HEK293 (cell line): ENCODE results near the gene PEPD.

ENCODE experiments used
- CTCF ChIA-PET: fragments of 350-600 bp; formaldehyde crosslinking; extraction: SDS; loops from one replicate; lab custom pipeline; 2021; ENCODE audit warnings: antibody characterized with exemption; lab: Yijun Ruan, JAX
- POLR2A ChIA-PET: fragments of 300-600 bp; formaldehyde crosslinking; extraction: SDS; loops from one replicate; lab custom pipeline; 2020; ENCODE audit warnings: antibody characterized with exemption, inconsistent platforms; lab: Yijun Ruan, JAX
- H3K27ac ChIP-seq: fragments of 200-500 bp; sonication (Bioruptor generic); 2 replicates; pipeline ENCODE4 v1.5.1; 2014; ENCODE audit warnings: low read depth, low read length, control low read depth, inconsistent platforms; ENCODE audit errors: extremely low read depth
- H3K36me3 ChIP-seq, 2 experiments: fragments of 200-500 bp in 1 of 2; sonication (Bioruptor generic) in 1 of 2; 1 replicate in 1 of 2; 2 replicates in 1 of 2; pipeline ENCODE4 v1.5.1; 2014 to 2017; ENCODE audit warnings: inconsistent platforms in 2 of 2, low read length in 2 of 2; ENCODE audit not compliant: control insufficient read depth in 2 of 2, insufficient read depth in 1 of 2
- H3K4me1 ChIP-seq: fragments of 200-500 bp; sonication (Bioruptor generic); 2 replicates; pipeline ENCODE4 v1.5.1; 2014; ENCODE audit warnings: mild to moderate bottlenecking, low read length, inconsistent platforms; ENCODE audit not compliant: control insufficient read depth, insufficient read depth
- H3K4me3 ChIP-seq: 2 replicates; pipeline ENCODE4 v1.5.1; 2011; ENCODE audit warnings: low read depth, mild to moderate bottlenecking, control low read depth, low read length, moderate library complexity
- H3K9me3 ChIP-seq: fragments of 200-500 bp; sonication (Bioruptor generic); 2 replicates; pipeline ENCODE4 v1.5.1; 2014; ENCODE audit warnings: low read depth, low read length, inconsistent platforms; ENCODE audit not compliant: control insufficient read depth, insufficient read depth
- BCL11B ChIP-seq: fragments of 450-650 bp; formaldehyde crosslinking; IDR thresholded peaks from 2 replicates; pipeline ENCODE4 v1.5.1; 2016; ENCODE audit warnings: low read depth, missing biosample characterization, missing genetic modification characterization
- KLF10 ChIP-seq: fragments of 450-650 bp; IDR thresholded peaks from 2 replicates; pipeline ENCODE4 v1.5.1; 2018; ENCODE audit warnings: missing biosample characterization, mild to moderate bottlenecking, missing genetic modification characterization
- MEIS1 ChIP-seq: sonication (generic); formaldehyde crosslinking; IDR thresholded peaks from 2 replicates; pipeline ENCODE4 v1.8.1; 2022; ENCODE audit warnings: missing genetic modification reagents, mild to moderate bottlenecking, borderline replicate concordance
- SCRT1 ChIP-seq: fragments of 450-650 bp; formaldehyde crosslinking; IDR thresholded peaks from 2 replicates; pipeline ENCODE4 v1.5.1; 2016; ENCODE audit warnings: missing biosample characterization, missing genetic modification characterization, borderline replicate concordance
- SP2 ChIP-seq: fragments of 450-650 bp; formaldehyde crosslinking; IDR thresholded peaks from 2 replicates; pipeline ENCODE4 v1.5.1; 2016; ENCODE audit warnings: missing biosample characterization, missing genetic modification characterization
- ZBTB20 ChIP-seq: fragments of 450-650 bp; formaldehyde crosslinking; IDR thresholded peaks from 2 replicates; pipeline ENCODE4 v1.5.1; 2016; ENCODE audit warnings: missing biosample characterization, missing genetic modification characterization
- ZFP37 ChIP-seq: fragments of 450-650 bp; formaldehyde crosslinking; IDR thresholded peaks from 2 replicates; pipeline ENCODE4 v1.5.1; 2016; ENCODE audit warnings: missing biosample characterization, missing genetic modification characterization
- ZNF335 ChIP-seq: fragments of 450-650 bp; formaldehyde crosslinking; conservative IDR thresholded peaks from 2 replicates; pipeline ENCODE4 v1.5.1; 2016; ENCODE audit warnings: missing biosample characterization, missing genetic modification characterization
- ZNF624 ChIP-seq: fragments of 450-650 bp; formaldehyde crosslinking; IDR thresholded peaks from 2 replicates; pipeline ENCODE4 v1.5.1; 2017; ENCODE audit warnings: missing biosample characterization, missing genetic modification characterization
- ZNF629 ChIP-seq: fragments of 450-650 bp; formaldehyde crosslinking; IDR thresholded peaks from 2 replicates; pipeline ENCODE4 v1.5.1; 2017; ENCODE audit warnings: missing biosample characterization, missing genetic modification characterization
- ZNF660 ChIP-seq: fragments of 450-650 bp; IDR thresholded peaks from 2 replicates; pipeline ENCODE4 v1.5.1; 2018; ENCODE audit warnings: missing biosample characterization, mild to moderate bottlenecking, missing genetic modification characterization
- TF ChIP-seq, protein P1 (sequence below): fragments of 450-650 bp; formaldehyde crosslinking; IDR thresholded peaks from 2 replicates; pipeline ENCODE4 v1.5.1; 2016; ENCODE audit warnings: missing biosample characterization, missing genetic modification characterization
- TF ChIP-seq, protein P2 (sequence below): fragments of 450-650 bp; formaldehyde crosslinking; IDR thresholded peaks from 2 replicates; pipeline ENCODE4 v1.5.1; 2016; ENCODE audit warnings: missing biosample characterization, missing genetic modification characterization
- TF ChIP-seq, protein P3 (sequence below): fragments of 450-650 bp; formaldehyde crosslinking; IDR thresholded peaks from 2 replicates; pipeline ENCODE4 v1.5.1; 2017; ENCODE audit warnings: missing biosample characterization, missing genetic modification characterization
- TF ChIP-seq, protein P4 (sequence below): fragments of 450-650 bp; formaldehyde crosslinking; IDR thresholded peaks from 2 replicates; pipeline ENCODE4 v1.5.1; 2016; ENCODE audit warnings: missing biosample characterization, missing genetic modification characterization
- TF ChIP-seq, protein P5 (sequence below): fragments of 450-650 bp; formaldehyde crosslinking; IDR thresholded peaks from 2 replicates; pipeline ENCODE4 v1.5.1; 2016; ENCODE audit warnings: missing biosample characterization, missing genetic modification characterization
- TF ChIP-seq, protein P6 (sequence below): fragments of 450-650 bp; formaldehyde crosslinking; IDR thresholded peaks from 2 replicates; pipeline ENCODE4 v1.5.1; 2017; ENCODE audit warnings: missing biosample characterization, missing genetic modification characterization
- TF ChIP-seq, protein P7 (sequence below): fragments of 450-650 bp; formaldehyde crosslinking; IDR thresholded peaks from 2 replicates; pipeline ENCODE4 v1.5.1; 2017; ENCODE audit warnings: missing biosample characterization, missing genetic modification characterization
- TF ChIP-seq, protein P8 (sequence below): fragments of 450-650 bp; formaldehyde crosslinking; IDR thresholded peaks from 2 replicates; pipeline ENCODE4 v1.5.1; 2016; ENCODE audit warnings: missing biosample characterization, missing genetic modification characterization, borderline replicate concordance

Gene PEPD

DNA sequence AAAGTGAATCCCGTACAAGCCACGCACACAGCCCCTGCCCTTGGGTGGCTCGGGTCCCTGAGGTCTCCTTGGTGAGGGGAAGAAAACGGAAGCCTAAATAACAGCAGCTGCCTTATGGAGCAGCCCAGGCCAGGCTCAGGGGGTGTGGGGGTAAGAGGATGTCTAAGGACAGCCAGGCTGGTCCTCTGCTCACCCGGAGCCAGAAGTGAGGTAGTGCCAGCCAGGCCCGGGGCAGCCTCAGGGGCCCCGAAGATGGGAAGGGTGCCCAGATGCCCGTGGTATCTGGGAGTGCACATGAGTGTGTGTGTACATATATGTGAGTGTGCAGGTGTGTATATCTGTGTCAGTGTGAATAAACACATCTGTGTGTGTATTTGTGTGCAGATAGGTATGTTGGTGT lies 38.4 kb upstream of the PEPD start:
- ChIA-PET CTCF (no interaction called here), POLR2A (interaction anchor here (0.6 kb wide), 1 partner anchor 72 kb away, joined by 3 read pairs; no protein-coding TSS in a partner anchor)
- H3K36me3 ChIP-seq, result no peaks in the 10 kb centered on the region
- no peaks in the 10 kb centered on the region for H3K4me1 ChIP-seq
- H3K27ac ChIP-seq, result no peak overlapping the region
- no peak overlapping the region for H3K4me3 ChIP-seq
- TF ChIP-seq ZNF624 (tag by site-specific recombination) (no peak), ZNF629 (tag by site-specific recombination) (no peak), MEIS1 (CRISPR knock-in tag) (no peak), ZNF335 (no peak), KLF10 (tag by site-specific recombination) (no peak), ZFP37 (no peak)
- TF ChIP-seq, protein P1, sequence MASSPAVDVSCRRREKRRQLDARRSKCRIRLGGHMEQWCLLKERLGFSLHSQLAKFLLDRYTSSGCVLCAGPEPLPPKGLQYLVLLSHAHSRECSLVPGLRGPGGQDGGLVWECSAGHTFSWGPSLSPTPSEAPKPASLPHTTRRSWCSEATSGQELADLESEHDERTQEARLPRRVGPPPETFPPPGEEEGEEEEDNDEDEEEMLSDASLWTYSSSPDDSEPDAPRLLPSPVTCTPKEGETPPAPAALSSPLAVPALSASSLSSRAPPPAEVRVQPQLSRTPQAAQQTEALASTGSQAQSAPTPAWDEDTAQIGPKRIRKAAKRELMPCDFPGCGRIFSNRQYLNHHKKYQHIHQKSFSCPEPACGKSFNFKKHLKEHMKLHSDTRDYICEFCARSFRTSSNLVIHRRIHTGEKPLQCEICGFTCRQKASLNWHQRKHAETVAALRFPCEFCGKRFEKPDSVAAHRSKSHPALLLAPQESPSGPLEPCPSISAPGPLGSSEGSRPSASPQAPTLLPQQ (tag by site-specific recombination), result no peak
- TF ChIP-seq, protein P2, sequence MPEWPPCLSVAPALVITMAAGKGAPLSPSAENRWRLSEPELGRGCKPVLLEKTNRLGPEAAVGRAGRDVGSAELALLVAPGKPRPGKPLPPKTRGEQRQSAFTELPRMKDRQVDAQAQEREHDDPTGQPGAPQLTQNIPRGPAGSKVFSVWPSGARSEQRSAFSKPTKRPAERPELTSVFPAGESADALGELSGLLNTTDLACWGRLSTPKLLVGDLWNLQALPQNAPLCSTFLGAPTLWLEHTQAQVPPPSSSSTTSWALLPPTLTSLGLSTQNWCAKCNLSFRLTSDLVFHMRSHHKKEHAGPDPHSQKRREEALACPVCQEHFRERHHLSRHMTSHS (tag by site-specific recombination), result no peak
- TF ChIP-seq, protein P3, sequence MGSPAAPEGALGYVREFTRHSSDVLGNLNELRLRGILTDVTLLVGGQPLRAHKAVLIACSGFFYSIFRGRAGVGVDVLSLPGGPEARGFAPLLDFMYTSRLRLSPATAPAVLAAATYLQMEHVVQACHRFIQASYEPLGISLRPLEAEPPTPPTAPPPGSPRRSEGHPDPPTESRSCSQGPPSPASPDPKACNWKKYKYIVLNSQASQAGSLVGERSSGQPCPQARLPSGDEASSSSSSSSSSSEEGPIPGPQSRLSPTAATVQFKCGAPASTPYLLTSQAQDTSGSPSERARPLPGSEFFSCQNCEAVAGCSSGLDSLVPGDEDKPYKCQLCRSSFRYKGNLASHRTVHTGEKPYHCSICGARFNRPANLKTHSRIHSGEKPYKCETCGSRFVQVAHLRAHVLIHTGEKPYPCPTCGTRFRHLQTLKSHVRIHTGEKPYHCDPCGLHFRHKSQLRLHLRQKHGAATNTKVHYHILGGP (tag by site-specific recombination), result no peak
- TF ChIP-seq, protein P4, sequence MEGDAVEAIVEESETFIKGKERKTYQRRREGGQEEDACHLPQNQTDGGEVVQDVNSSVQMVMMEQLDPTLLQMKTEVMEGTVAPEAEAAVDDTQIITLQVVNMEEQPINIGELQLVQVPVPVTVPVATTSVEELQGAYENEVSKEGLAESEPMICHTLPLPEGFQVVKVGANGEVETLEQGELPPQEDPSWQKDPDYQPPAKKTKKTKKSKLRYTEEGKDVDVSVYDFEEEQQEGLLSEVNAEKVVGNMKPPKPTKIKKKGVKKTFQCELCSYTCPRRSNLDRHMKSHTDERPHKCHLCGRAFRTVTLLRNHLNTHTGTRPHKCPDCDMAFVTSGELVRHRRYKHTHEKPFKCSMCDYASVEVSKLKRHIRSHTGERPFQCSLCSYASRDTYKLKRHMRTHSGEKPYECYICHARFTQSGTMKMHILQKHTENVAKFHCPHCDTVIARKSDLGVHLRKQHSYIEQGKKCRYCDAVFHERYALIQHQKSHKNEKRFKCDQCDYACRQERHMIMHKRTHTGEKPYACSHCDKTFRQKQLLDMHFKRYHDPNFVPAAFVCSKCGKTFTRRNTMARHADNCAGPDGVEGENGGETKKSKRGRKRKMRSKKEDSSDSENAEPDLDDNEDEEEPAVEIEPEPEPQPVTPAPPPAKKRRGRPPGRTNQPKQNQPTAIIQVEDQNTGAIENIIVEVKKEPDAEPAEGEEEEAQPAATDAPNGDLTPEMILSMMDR (tag by site-specific recombination), result no peak
- H3K9me3 ChIP-seq, result no peaks in the 10 kb centered on the region

DNA sequence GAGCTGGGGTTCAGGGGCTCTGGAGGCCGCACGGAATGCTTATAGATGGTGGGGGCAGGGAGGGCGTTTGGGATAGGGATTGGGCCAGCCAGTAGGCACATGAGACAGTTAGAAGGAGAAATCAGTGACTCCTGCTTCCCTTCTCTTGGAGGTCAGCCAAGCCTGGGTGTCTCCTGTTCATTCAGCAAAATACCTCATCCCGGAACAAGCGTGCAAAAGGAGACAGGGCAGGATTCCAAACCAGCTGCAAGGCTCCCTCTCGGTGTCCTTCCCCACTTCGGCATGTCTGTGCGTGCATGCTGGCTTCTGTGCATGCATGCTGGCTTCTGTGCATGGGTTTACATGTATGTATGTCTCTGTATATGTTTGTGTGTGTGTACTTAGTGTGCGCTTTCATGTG lies 37.3 kb upstream of the PEPD start:
- Histone ChIP-seq H3K9me3 (no peaks in the 10 kb centered on the region), H3K4me1 (no peaks in the 10 kb centered on the region), H3K4me3 (no peak overlapping the region), H3K36me3 (no peaks in the 10 kb centered on the region), H3K27ac (no peak overlapping the region)
- ChIA-PET CTCF (no interaction called here), POLR2A (no interaction called here)
- TF ChIP-seq, protein P5, sequence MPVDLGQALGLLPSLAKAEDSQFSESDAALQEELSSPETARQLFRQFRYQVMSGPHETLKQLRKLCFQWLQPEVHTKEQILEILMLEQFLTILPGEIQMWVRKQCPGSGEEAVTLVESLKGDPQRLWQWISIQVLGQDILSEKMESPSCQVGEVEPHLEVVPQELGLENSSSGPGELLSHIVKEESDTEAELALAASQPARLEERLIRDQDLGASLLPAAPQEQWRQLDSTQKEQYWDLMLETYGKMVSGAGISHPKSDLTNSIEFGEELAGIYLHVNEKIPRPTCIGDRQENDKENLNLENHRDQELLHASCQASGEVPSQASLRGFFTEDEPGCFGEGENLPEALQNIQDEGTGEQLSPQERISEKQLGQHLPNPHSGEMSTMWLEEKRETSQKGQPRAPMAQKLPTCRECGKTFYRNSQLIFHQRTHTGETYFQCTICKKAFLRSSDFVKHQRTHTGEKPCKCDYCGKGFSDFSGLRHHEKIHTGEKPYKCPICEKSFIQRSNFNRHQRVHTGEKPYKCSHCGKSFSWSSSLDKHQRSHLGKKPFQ, result no peak
- TF ChIP-seq, protein P6, sequence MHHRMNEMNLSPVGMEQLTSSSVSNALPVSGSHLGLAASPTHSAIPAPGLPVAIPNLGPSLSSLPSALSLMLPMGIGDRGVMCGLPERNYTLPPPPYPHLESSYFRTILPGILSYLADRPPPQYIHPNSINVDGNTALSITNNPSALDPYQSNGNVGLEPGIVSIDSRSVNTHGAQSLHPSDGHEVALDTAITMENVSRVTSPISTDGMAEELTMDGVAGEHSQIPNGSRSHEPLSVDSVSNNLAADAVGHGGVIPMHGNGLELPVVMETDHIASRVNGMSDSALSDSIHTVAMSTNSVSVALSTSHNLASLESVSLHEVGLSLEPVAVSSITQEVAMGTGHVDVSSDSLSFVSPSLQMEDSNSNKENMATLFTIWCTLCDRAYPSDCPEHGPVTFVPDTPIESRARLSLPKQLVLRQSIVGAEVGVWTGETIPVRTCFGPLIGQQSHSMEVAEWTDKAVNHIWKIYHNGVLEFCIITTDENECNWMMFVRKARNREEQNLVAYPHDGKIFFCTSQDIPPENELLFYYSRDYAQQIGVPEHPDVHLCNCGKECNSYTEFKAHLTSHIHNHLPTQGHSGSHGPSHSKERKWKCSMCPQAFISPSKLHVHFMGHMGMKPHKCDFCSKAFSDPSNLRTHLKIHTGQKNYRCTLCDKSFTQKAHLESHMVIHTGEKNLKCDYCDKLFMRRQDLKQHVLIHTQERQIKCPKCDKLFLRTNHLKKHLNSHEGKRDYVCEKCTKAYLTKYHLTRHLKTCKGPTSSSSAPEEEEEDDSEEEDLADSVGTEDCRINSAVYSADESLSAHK (tag by site-specific recombination), result no peak
- TF ChIP-seq BCL11B (tag by site-specific recombination) (no peak), ZNF660 (tag by site-specific recombination) (no peak), ZNF335 (no peak), SCRT1 (tag by site-specific recombination) (no peak), SP2 (no peak), ZBTB20 (no peak)
- TF ChIP-seq, protein P7, sequence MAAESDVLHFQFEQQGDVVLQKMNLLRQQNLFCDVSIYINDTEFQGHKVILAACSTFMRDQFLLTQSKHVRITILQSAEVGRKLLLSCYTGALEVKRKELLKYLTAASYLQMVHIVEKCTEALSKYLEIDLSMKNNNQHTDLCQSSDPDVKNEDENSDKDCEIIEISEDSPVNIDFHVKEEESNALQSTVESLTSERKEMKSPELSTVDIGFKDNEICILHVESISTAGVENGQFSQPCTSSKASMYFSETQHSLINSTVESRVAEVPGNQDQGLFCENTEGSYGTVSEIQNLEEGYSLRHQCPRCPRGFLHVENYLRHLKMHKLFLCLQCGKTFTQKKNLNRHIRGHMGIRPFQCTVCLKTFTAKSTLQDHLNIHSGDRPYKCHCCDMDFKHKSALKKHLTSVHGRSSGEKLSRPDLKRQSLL (tag by site-specific recombination), result no peak
- TF ChIP-seq, protein P8, sequence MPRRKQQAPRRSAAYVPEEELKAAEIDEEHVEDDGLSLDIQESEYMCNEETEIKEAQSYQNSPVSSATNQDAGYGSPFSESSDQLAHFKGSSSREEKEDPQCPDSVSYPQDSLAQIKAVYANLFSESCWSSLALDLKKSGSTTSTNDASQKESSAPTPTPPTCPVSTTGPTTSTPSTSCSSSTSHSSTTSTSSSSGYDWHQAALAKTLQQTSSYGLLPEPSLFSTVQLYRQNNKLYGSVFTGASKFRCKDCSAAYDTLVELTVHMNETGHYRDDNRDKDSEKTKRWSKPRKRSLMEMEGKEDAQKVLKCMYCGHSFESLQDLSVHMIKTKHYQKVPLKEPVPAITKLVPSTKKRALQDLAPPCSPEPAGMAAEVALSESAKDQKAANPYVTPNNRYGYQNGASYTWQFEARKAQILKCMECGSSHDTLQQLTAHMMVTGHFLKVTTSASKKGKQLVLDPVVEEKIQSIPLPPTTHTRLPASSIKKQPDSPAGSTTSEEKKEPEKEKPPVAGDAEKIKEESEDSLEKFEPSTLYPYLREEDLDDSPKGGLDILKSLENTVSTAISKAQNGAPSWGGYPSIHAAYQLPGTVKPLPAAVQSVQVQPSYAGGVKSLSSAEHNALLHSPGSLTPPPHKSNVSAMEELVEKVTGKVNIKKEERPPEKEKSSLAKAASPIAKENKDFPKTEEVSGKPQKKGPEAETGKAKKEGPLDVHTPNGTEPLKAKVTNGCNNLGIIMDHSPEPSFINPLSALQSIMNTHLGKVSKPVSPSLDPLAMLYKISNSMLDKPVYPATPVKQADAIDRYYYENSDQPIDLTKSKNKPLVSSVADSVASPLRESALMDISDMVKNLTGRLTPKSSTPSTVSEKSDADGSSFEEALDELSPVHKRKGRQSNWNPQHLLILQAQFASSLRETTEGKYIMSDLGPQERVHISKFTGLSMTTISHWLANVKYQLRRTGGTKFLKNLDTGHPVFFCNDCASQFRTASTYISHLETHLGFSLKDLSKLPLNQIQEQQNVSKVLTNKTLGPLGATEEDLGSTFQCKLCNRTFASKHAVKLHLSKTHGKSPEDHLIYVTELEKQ (tag by site-specific recombination), result no peak
